ENCODE data around the gene MXD4. TPM values are rescaled to one million over a fixed set of nuclear protein-coding genes. Genes with fewer than 3 reads are reported as not detected.

Gene MXD4
- total RNA-seq, 1 experiment from 2014 or later = 18.9 TPM

DNA sequence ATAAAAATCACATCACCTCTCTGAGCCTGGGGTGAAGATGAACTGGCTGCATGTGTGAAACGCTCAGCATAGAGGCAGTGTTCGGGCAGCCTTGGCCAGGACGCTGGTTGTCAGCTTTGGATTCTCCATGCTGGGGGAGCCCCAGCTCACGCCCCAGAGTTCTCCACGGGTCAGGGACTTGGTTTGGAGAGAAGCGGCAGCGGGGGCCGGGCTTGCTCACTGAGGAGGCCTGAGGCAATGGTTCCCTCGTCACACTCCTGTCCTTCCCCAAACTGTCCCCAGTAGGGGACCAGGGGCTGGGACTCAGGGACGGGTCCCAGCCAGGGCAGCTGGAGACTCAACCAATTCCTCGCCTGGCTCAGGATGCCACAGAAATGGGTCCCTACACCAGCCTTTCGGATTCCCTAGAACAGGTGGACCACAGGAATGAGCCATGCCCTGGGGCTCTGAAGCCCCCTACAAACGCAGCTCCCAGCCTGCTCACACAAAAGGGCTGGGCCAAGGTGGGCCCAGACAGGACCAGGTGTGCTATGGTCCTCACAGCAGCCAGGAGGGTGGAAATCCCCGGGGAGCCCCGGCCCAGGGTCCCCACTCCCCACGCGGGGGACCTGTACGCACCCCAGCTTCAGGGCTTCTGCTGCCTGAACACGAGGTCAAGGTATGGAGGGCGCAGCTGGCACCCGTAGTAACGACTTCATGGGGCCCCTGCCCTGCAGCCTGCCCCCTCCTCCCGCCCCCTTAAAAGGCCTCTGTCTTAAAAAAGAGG is 1.4 kb downstream of the MXD4 start:
- H3K4me3 ChIP-seq (ENCODE audit: low read length) = peak overlapping the region; percentile 87
- ChIA-PET CTCF (no interaction called here), POLR2A (ENCODE audit: unreplicated experiment) (no interaction called here)
- DNase-seq (no peak), ATAC-seq (no peak)
- H2AFZ ChIP-seq (ENCODE audit: low read length) = peak overlapping the region; percentile 68; the same call in 1 of the 2 replicates
- peak overlapping the region; percentile 93 for H3K4me2 ChIP-seq (ENCODE audit: low read length)
- peaks cover 10% of the 10 kb centered on the region; the same call in 1 of the 2 replicates for H3K79me2 ChIP-seq (ENCODE audit: low read length)
- peaks cover 8% of the 10 kb centered on the region; the same call in 1 of the 2 replicates for H3K4me1 ChIP-seq (ENCODE audit: insufficient read depth, low read length)
- H3K27me3 ChIP-seq (ENCODE audit: low read length) = no peaks in the 10 kb centered on the region
- no peak overlapping the region for H3K27ac ChIP-seq (ENCODE audit: low read length)
- no peaks in the 10 kb centered on the region for H3K9me2 ChIP-seq (replicated peaks; ENCODE audit: low read length)
- H3F3A ChIP-seq (ENCODE audit: low read length, unreplicated experiment) = no peaks in the 10 kb centered on the region
- no peaks in the 10 kb centered on the region for H3K36me3 ChIP-seq (ENCODE audit: low read depth, low read length)
- H3K9ac ChIP-seq (ENCODE audit: low read length) = peak overlapping the region; percentile 79
- H3K9me3 ChIP-seq (ENCODE audit: low read length) = no peaks in the 10 kb centered on the region
- no peaks in the 10 kb centered on the region for H4K20me1 ChIP-seq (ENCODE audit: low read length)
- TSS peak; percentile 52 for BruUV-seq (replicated peaks)
- TF ChIP-seq, protein P1, sequence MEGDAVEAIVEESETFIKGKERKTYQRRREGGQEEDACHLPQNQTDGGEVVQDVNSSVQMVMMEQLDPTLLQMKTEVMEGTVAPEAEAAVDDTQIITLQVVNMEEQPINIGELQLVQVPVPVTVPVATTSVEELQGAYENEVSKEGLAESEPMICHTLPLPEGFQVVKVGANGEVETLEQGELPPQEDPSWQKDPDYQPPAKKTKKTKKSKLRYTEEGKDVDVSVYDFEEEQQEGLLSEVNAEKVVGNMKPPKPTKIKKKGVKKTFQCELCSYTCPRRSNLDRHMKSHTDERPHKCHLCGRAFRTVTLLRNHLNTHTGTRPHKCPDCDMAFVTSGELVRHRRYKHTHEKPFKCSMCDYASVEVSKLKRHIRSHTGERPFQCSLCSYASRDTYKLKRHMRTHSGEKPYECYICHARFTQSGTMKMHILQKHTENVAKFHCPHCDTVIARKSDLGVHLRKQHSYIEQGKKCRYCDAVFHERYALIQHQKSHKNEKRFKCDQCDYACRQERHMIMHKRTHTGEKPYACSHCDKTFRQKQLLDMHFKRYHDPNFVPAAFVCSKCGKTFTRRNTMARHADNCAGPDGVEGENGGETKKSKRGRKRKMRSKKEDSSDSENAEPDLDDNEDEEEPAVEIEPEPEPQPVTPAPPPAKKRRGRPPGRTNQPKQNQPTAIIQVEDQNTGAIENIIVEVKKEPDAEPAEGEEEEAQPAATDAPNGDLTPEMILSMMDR (conservative IDR thresholded peaks at IDR 0.05; ENCODE audit: low read depth, low read length) = no peak
- no peak for TF ChIP-seq EZH2phosphoT487 (IDR thresholded peaks at IDR 0.05; ENCODE audit: borderline replicate concordance, low read length)
- TF ChIP-seq EZH2 (IDR thresholded peaks at IDR 0.05; ENCODE audit: low read length, unreplicated experiment) = no peak
- intact Hi-C loops (cut with micrococcal nuclease) = loop anchor here (5.0 kb wide), 1 partner anchor 157 kb away; the partner anchor contains the start of genes CFAP99 and ZFYVE28

DNA sequence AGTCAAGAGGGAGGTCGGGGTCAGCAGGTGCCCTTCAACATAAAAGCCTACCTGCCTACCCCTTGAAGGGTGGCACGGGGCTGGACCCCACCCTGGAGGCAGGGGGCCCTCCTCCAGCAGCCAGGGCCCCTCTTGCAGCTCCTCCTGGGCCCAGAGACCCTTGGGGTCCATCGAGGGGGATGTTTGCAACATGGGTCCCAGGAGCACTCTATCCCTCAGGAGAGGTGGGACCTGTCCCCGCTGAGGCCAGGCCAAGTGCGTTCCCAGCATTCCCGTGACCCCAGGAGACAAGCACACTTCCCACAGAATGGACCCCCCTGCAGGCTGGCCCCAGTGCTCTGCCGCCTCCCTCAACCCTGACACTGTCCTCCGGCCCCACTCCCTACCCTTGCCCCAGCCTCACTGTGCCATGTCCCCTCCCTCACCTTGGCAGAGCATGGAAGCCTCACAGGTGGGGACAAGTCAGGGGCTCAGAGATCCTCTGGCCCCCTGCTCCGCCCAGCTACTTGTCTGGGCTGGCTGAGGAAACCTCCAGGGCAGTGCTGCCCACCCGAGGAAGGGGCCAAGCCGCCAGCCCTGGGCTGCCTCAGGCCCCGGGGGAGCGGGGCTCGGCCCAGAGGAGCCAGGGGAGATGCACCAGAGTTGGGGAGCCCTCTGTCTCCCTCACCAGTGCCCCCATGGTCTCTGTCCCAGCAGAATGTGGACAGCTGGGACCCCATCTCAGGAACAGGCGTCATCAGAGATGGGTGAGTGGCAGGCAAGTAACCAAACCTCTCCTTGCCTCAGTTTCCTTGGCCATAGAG is 2.2 kb downstream of the MXD4 start:
- H4K20me1 ChIP-seq (ENCODE audit: low read length) = no peaks in the 10 kb centered on the region
- POLR2A ChIA-PET (ENCODE audit: unreplicated experiment) = no interaction called here
- peaks cover 8% of the 10 kb centered on the region; the same call in 1 of the 2 replicates for H3K4me1 ChIP-seq (ENCODE audit: insufficient read depth, low read length)
- no peak overlapping the region for H3K4me3 ChIP-seq (ENCODE audit: low read length)
- no peak overlapping the region for H3K9ac ChIP-seq (ENCODE audit: low read length)
- peaks cover 10% of the 10 kb centered on the region; the same call in 1 of the 2 replicates for H3K79me2 ChIP-seq (ENCODE audit: low read length)
- peak overlapping the region; percentile 93; the same call in 1 of the 2 replicates for H3K4me2 ChIP-seq (ENCODE audit: low read length)
- no TSS peak for BruUV-seq (replicated peaks)
- intact Hi-C loops (cut with micrococcal nuclease) = loop anchor here (5.0 kb wide), 1 partner anchor 158 kb away; the partner anchor contains the start of genes CFAP99 and ZFYVE28
- H2AFZ ChIP-seq (ENCODE audit: low read length) = no peak overlapping the region
- DNase-seq (no peak), ATAC-seq (no peak)
- H3K9me3 ChIP-seq (ENCODE audit: low read length) = no peaks in the 10 kb centered on the region
- TF ChIP-seq EZH2phosphoT487 (IDR thresholded peaks at IDR 0.05; ENCODE audit: borderline replicate concordance, low read length) = no peak
- TF ChIP-seq, protein P1 (conservative IDR thresholded peaks at IDR 0.05; ENCODE audit: low read depth, low read length) = no peak
- TF ChIP-seq EZH2 (IDR thresholded peaks at IDR 0.05; ENCODE audit: low read length, unreplicated experiment) = no peak
- CTCF ChIA-PET = no interaction called here
- H3K36me3 ChIP-seq (ENCODE audit: low read depth, low read length) = no peaks in the 10 kb centered on the region
- H3F3A ChIP-seq (ENCODE audit: low read length, unreplicated experiment) = no peaks in the 10 kb centered on the region
- no peaks in the 10 kb centered on the region for H3K27me3 ChIP-seq (ENCODE audit: low read length)
- H3K27ac ChIP-seq (ENCODE audit: low read length) = no peak overlapping the region
- H3K9me2 ChIP-seq (replicated peaks; ENCODE audit: low read length) = no peaks in the 10 kb centered on the region
